K562 (cell line): ENCODE results near the gene TMEM205. TPM values are rescaled to one million over a fixed set of nuclear protein-coding genes. Genes with fewer than 3 reads are reported as not detected.

ENCODE experiments used
- ATAC-seq: fragments of 200-7000 bp; cut with Tn5 transposase; 3 replicates; pipeline ENCODE4 v1.9.1; 2020; ENCODE audit warnings: moderate library complexity
- BruUV-seq: library from RNA; stranded (reverse); fragments of 400-500 nt; replicated peaks from 2 replicates; lab custom pipeline; 2021; lab: Mats Ljungman, UMichigan
- CTCF ChIA-PET: fragments of 300-600 bp; formaldehyde crosslinking; extraction: SDS; loops from one replicate; lab custom pipeline; 2021; ENCODE audit warnings: low intra/inter-chr PET ratio; lab: Yijun Ruan, JAX
- POLR2A ChIA-PET: fragments of 300-600, 350-650 bp; sonication (Branson Sonifier 250); formaldehyde crosslinking; extraction: SDS; loops from one replicate; lab custom pipeline; 2021; ENCODE audit warnings: antibody characterized with exemption, inconsistent platforms; lab: Yijun Ruan, JAX
- DNase-seq, 4 experiments: peaks; one replicate each; pipeline versions ENCODE4 v3.0.0 to v3.0.0-alpha.2; 2011 to 2018; ENCODE audit warnings: low spot score in 3 of 4, mixed read lengths in 3 of 4; ENCODE audit errors: extremely low read depth in 1 of 4
- FAIRE-seq: peaks from 2 replicates; lab custom pipeline; 2011; peaks lifted over from hg19 to GRCh38; lab: Jason Lieb, UNC
- H2AFZ ChIP-seq: 2 replicates; pipeline ENCODE4 v1.6.0; 2011; ENCODE audit warnings: low read depth, low read length, control low read depth, inconsistent platforms
- H3K27ac ChIP-seq: fragments of 200-600 bp; 3 replicates; pipeline ENCODE4 v1.8.0; 2011; ENCODE audit warnings: low read depth, mild to moderate bottlenecking, control low read depth, inconsistent platforms, low read length, moderate library complexity, mixed read lengths; ENCODE audit errors: extremely low read depth
- H3K27me3 ChIP-seq, 2 experiments: fragments of 300-600 bp in 1 of 2; 2 replicates in 1 of 2; 3 replicates in 1 of 2; pipeline versions ENCODE4 v1.6.0 to v1.8.0; 2011; ENCODE audit warnings: inconsistent platforms in 2 of 2, low read length in 2 of 2, mild to moderate bottlenecking in 1 of 2, mixed read lengths in 1 of 2, moderate library complexity in 1 of 2; ENCODE audit not compliant: control insufficient read depth in 2 of 2, insufficient read depth in 2 of 2
- H3K36me3 ChIP-seq: fragments of 300-600 bp; 3 replicates; pipeline ENCODE4 v1.8.0; 2011; ENCODE audit warnings: mild to moderate bottlenecking, low read length, inconsistent platforms; ENCODE audit not compliant: control insufficient read depth, insufficient read depth
- H3K4me1 ChIP-seq, 2 experiments: fragments of 200-600 bp in 1 of 2; replicated peaks in 1 of 2; 2 replicates in 1 of 2; 3 replicates in 1 of 2; pipeline versions ENCODE4 v1.5.1 to v1.8.0; 2011; ENCODE audit warnings: inconsistent platforms in 2 of 2, low read length in 2 of 2, mild to moderate bottlenecking in 1 of 2, mixed read lengths in 1 of 2, moderate library complexity in 1 of 2; ENCODE audit not compliant: control insufficient read depth in 2 of 2, insufficient read depth in 2 of 2
- H3K4me2 ChIP-seq: 2 replicates; pipeline ENCODE4 v1.6.1; 2011; ENCODE audit warnings: low read length, control low read depth, inconsistent platforms, mixed read lengths; ENCODE audit not compliant: insufficient read depth
- H3K4me3 ChIP-seq: fragments of 200-600 bp; sonication (generic), shearing (Covaris generic); 2 replicates; pipeline ENCODE4 v1.5.1; 2016; ENCODE audit warnings: control low read depth, inconsistent platforms
- H3K79me2 ChIP-seq: fragments of 200-600 bp; 3 replicates; pipeline ENCODE4 v1.8.0; 2011; ENCODE audit warnings: low read length, inconsistent platforms; ENCODE audit not compliant: control insufficient read depth, insufficient read depth
- H3K9ac ChIP-seq, 2 experiments: 2 replicates each; pipeline versions ENCODE4 v1.6.0 to v1.6.1; 2011; ENCODE audit warnings: low read depth in 2 of 2, low read length in 2 of 2, control low read depth in 1 of 2, inconsistent platforms in 1 of 2, mild to moderate bottlenecking in 1 of 2, mixed read lengths in 1 of 2; ENCODE audit not compliant: insufficient read depth in 1 of 2
- H3K9me1 ChIP-seq: one replicate; pipeline ENCODE4 v1.6.0; 2011; ENCODE audit warnings: inconsistent platforms, mild to moderate bottlenecking, low read length, moderate library complexity; ENCODE audit not compliant: control insufficient read depth, insufficient read depth
- H3K9me3 ChIP-seq: replicated peaks from 2 replicates; pipeline ENCODE4 v1.5.1; 2011; ENCODE audit warnings: low read depth, low read length, inconsistent platforms; ENCODE audit not compliant: control insufficient read depth, insufficient read depth
- H4K20me1 ChIP-seq: replicated peaks from 2 replicates; pipeline ENCODE4 v1.6.1; 2011; ENCODE audit warnings: low read length, inconsistent platforms, mixed read lengths; ENCODE audit not compliant: control insufficient read depth, insufficient read depth
- EP300 ChIP-seq: IDR thresholded peaks from 2 replicates; pipeline ENCODE4 v1.6.1; 2012; ENCODE audit warnings: low read length, improper control_type of control experiment
- ESRRB ChIP-seq: fragments of 250-450 bp; sonication (Bioruptor Pico); IDR thresholded peaks from 2 replicates; pipeline ENCODE4 v1.5.0; 2020; ENCODE audit warnings: mild to moderate bottlenecking, moderate library complexity, borderline replicate concordance
- FOXP1 ChIP-seq: sonication (generic); formaldehyde crosslinking; IDR thresholded peaks from 2 replicates; pipeline ENCODE4 v1.8.0; 2022; ENCODE audit warnings: mild to moderate bottlenecking, missing genetic modification reagents
- NKRF ChIP-seq: fragments of 450-650 bp; IDR thresholded peaks from 2 replicates; pipeline ENCODE4 v1.6.1; 2016; ENCODE audit warnings: borderline replicate concordance
- RBM39 ChIP-seq: fragments of 200-400 bp; formaldehyde crosslinking; optimal IDR thresholded peaks from 2 replicates; pipeline ENCODE3; 2018; ENCODE audit warnings: low read depth, low read length
- REST ChIP-seq, 2 experiments: fragments of 450-650 bp; formaldehyde crosslinking in 1 of 2; IDR thresholded peaks; 2 replicates each; pipeline versions ENCODE4 v1.4.0 to v1.6.1; 2014 to 2020; ENCODE audit warnings: mild to moderate bottlenecking in 2 of 2, borderline replicate concordance in 1 of 2, low read depth in 1 of 2
- WGBS: fragments of 100-300 bp; shearing (Covaris generic); methylation state at CpG from one replicate; pipeline ENCODE4 v1.1.6; 2016; ENCODE audit warnings: low coverage, mixed read lengths; ENCODE audit not compliant: insufficient coverage; ENCODE audit errors: missing lambda C conversion rate; 5-methylcytosine and 5-hydroxymethylcytosine counted together
- in situ Hi-C: fragments of 300-500 bp; cut with MboI; formaldehyde crosslinking; loops from 4 replicates; pipeline ENCODE4 v1.15.0; 2018; ENCODE audit warnings: inconsistent platforms, mixed read lengths
- intact Hi-C: fragments of 100-400 bp; cut with micrococcal nuclease; formaldehyde crosslinking; loops from 2 replicates; pipeline ENCODE4 v1.14.2; 2022
- polyA plus RNA-seq, 8 experiments: library from polyadenylated mRNA; depleted of rRNA in 4 of 8; stranded (reverse) in 5 of 8; unstranded in 3 of 8; fragments of >200 nt; fragmentation: Nextera tagmentation in 2 of 8; fragmentation: Illumina TruSeq in 1 of 8; extraction: Ambion mirVana in 2 of 8; extraction: Trizol in 1 of 8; gene quantifications; 2 replicates each; pipeline versions ENCODE4 v1.2.1 to v1.2.3, GENCODE V29; 2011 to 2014; ENCODE audit warnings: inconsistent platforms in 1 of 8, missing spikeins in 1 of 8
- total RNA-seq, 7 experiments: library from RNA; depleted of rRNA in 6 of 7; stranded (reverse); fragments of >200 nt in 6 of 7; fragmentation: Illumina TruSeq in 2 of 7; extraction: Trizol in 2 of 7; gene quantifications; 2 replicates each; pipeline versions ENCODE4 v1.2.1 to v1.2.3, GENCODE V29; 2011 to 2021; ENCODE audit warnings: low replicate concordance in 1 of 7

Gene TMEM205
- total and polyA plus RNA-seq, 9 of the 15 experiments (the other 6 are each of a cell fraction or from before 2014, with no cell fraction given), result 21.3 to 81.5 (median 44.1) TPM

DNA sequence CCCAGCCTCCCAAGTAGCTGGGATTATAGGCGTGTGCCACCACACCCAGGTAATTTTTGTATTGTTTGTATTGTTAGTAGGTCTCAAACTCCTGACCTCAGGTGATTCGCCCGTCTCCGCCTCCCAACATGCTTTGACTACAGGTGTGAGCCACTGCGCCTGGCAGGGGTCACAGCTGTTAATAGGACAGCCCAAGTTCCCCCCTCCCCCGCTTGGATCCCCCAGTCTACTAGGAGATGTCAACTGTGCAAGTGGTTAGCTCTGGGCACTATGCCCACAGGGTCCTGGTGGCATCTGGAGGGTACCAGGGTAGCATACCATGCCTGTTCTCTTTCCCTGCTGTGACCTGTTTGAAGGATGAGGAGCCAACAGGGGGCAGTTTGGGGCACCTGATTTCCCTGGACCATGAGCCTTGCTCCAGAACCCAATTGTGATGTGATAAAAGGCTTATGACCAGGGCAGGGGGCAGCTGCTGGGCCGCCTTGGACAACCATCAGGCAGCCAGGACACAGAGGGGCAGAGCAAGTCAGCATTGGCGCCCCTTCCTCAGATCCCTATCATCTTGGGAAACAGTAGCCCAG is 50.3 kb downstream of the TMEM205 start, which contains the start of gene TSPAN16:
Gene TSPAN16, plus strand, starts transcription at position 496 of the 581 bp plus-strand sequence. CDS start 138 bp downstream, outside the sequence.
- Histone ChIP-seq H3K27me3 (peaks cover 24 to 38% of the 10 kb centered on the region in 2 experiments), H3K4me1 (peaks cover 0 to 14% of the 10 kb centered on the region in 2 experiments; a peak in 3 of 5 replicates), H3K9ac (peak within 1 kb of the TSS in 1 of 2 experiments; percentile 55; a peak in 1 of 4 replicates), H2AFZ (no peak within 1 kb of the TSS), H3K27ac (no peak within 1 kb of the TSS), H3K4me3 (no peak within 1 kb of the TSS), H3K9me3 (no peaks in the 10 kb centered on the region), H3K36me3 (no peaks in the 10 kb centered on the region), H4K20me1 (0 out of 2 replicates have a peak, but pooled peaks cover 2% of the 10 kb centered on the region), H3K4me2 (no peak within 1 kb of the TSS), H3K79me2 (no peaks in the 10 kb centered on the region), H3K9me1 (no peaks in the 10 kb centered on the region)
- no peak for ATAC-seq
- no TSS peak for BruUV-seq
- no peak for FAIRE-seq
- intact Hi-C loops (loop anchor here (2.0 to 10.0 kb wide), 2 partner anchors 151 to 189 kb away; partner anchors contain the start of gene ELAVL3), in situ Hi-C loops (loop anchor here (5.0 kb wide), 2 partner anchors 82 to 142 kb away; partner anchors contain the start of genes ODAD3 and PRKCSH)
- 17% methylated on average over 8 of the region's 8 CpGs for WGBS
- ChIA-PET CTCF (interaction anchor here (1.9 kb wide), 1 partner anchor 187 kb away, joined by 15 read pairs; no protein-coding TSS in a partner anchor), POLR2A (interaction anchor here (0.6 to 1.2 kb wide), 4 partner anchors 14 to 36 kb away, joined by 3 read pairs; no protein-coding TSS in a partner anchor)
- no peak for DNase-seq
- TF ChIP-seq NKRF (no peak), RBM39 (no peak), REST (IDR thresholded peaks at IDR 0.05; ENCODE audit: borderline replicate concordance) (0 out of 2 replicates have a peak, but pooled peaks have one; percentile 9), REST (CRISPR knock-in tag; IDR thresholded peaks at IDR 0.05; ENCODE audit: low read depth) (no peak), ESRRB (no peak), EP300 (no peak), FOXP1 (CRISPR knock-in tag) (no peak)
